Renal cortical epithelial cell (primary cell): ENCODE data around the gene FGF10. TPM values are rescaled to one million over a fixed set of nuclear protein-coding genes. Genes with fewer than 3 reads are reported as not detected.

Source experiments
- DNase-seq: peaks from one replicate; pipeline ENCODE4 v3.0.0-alpha.2; 2011; ENCODE audit warnings: low read depth
- total RNA-seq: library from RNA; depleted of rRNA; stranded (reverse); fragments of >200 nt; gene quantifications from 2 replicates; pipeline ENCODE4 v1.2.3, GENCODE V29; 2014

The FGF10 gene
- not detected in 2 replicates for total RNA-seq

DNA sequence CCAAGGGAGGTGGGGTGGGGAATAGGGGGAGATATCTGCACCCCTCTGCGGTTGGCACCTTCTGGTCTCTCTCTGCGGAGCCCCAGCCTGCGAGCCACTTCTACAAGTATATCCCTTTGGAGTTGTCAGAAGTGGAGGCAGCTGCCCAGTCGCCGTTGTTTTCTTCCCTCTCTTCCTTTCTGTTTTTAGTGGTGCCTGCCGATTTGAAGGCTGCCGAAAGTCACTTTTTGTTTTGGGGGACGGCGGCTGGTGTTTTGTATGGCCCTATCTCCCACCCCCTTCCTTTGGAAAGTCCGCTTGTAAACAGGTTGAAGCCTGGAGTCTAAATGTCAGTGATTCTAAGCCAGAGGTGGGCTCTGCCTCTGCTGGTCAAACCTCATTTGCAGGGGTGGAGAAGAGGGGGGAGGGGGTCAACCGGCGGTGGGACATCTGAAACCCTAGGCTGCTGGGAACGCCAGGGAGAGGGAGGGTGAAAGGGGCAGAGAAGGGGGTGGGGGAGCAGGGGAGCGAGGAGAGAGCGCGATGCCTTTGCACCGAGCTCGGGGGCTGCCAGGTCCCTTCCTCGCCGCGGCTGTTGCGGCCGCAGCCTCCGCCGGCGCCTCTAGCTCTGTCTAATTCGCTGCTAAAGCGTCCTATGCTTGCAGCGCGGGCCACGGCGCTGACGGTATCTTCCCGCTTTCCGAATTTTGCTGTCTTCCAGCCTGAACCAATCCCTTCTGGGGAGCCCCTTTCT, at the start of gene FGF10:
TSS of gene FGF10 (minus strand) at position 331 of the 733 bp plus-strand sequence. CDS start 738 bp downstream, outside the sequence.
- DNase-seq: no peak

DNA sequence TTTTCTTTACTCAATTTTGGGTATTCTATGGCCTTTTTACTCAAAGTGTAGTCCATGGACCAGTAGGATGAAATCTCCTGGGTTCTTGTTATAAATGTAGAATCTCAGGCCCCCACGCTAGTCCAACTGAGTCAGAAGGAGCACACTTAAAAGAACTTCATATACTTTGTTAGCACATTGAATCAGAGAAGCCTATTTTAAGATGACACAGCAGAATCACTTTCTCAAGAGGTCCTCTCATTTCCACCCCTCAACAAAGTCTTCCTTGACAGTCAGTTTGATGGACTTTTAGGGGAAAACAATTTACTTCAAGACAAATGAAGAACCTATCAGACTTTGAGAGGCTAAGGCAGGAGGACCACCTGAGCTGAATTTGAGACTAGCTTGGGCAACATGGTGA, 37.7 kb upstream of the FGF10 start:
- no peak for DNase-seq

DNA sequence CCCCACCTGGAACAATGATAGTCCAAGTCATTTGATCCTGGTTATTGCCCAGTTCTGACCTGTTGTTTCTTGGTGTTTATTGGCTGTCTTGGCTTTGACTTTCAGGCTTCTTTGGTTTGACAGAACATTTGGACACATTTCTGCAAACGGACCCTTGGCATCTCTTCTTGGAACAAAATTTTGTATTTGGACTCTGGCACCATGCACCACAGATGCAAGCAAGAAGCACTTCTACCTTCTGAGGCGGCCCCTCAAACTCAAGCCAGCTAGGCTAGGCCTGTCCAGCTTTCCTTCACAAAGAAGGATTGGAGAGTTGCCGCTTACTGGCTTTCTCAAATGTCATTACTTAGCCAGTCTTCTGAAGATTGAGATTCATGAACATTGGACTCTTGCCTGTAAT, 23.1 kb upstream of the FGF10 start:
- no peak for DNase-seq

DNA sequence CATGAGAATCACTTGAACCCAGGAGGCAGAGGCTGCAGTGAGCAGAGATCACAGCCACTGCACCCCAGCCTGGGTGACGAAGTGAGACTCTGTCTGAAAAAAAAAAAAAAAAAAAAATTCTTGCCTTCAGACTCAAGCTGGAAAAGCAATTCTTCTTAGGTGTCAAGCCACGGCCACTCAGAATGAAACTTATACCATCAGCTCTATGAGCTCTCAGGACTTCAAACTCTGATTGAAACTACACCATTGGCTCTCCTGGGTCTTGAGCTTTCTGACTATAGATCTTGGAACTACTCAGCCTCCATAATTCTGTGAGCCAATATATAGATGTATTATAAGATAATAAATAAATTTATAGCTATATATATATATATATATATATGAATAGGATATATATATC, 12.9 kb upstream of the FGF10 start:
- DNase-seq: no peak

DNA sequence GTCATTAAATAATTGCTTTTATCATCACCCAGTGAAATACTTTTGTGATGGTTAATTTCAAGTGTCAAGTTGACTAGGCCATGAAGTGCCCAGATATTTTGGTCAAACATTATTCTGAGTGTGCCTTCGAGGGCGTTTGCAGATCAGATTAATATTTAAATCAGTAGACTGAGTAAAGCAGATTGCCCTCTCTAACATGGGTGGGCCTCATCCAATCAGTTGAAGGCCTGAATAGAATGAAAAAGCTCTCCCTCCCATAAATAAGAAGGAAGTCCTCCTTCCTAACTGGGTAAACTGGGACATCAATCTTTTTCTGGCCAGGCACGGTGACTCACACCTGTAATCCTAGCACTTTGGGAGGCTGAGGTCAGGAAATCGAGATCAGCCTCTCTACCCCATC, 12.4 kb upstream of the FGF10 start:
- DNase-seq: no peak

DNA sequence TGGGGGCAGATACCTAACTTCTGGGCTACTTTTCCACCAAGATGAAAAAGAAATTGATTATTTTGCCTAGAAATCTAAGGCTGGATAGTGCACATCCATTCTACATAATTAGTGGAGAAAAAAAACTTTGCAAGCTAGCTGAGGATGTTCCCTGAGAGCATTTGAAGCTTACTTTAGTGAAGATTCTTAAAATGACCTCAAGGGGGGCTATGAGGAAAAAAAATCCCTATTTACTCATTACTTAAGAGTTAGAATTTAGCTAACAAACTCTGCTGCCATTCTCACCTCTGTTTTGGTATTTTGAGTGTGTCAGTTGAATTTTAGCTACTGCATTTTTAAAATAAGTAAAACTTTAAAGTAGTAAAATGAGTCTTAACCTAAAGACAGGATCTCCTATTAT, 9.2 kb upstream of the FGF10 start:
- DNase-seq: no peak

DNA sequence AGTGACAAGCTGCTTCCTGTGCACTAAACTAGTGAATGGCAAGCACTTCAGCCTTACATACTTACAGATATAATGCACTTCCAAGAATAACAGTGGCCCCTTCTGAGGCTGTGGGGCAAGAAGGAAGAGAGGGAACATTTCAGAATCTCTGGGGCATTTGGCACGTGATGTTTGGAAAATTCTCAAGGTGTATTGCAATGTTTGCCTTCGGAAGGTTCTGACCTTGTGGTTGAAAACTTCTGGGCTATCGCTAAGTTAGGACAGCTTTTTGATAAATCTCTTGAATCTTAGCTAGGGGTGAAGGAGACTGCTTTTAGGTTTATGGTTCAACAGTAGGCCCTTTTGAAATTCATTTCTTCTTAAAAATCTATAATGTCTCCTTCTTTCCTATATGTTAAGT, 7.1 kb upstream of the FGF10 start:
- no peak for DNase-seq

DNA sequence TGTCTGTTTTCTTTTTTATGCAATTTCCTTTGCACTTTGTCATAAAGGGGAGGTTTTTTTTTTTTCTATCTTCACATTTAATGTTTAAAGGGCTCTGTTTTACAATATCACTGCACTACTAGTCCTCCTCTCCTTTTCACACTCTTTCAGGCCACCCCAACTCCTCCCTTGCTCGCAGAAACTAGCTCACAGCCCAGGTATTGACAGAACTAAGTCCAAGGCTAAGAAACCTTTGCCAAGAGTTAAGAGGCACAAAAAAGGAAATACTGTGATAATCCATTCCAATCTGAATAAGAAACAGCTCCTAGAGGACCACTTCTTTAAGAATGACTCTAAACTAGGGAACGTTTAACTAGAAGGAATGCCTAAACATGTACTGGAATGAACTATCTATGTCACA, 1.1 kb upstream of the FGF10 start:
- DNase-seq: no peak

DNA sequence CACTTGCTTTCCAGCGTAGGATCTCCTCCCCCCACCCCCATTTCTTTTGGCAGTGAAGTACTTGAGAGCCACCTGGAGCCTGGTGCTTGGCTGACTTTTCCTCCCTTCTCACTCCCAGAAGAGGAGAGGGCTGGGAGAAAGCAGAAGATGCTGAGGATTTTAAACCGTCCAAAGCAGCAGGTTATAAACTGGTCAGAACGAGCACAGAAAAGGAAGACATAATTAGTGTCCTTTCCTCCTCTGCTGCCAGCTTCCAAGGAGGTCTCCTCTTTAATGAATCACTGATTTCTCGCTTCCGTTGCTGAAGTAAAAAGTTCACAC, 563 bp upstream of the FGF10 start:
- no peak for DNase-seq

DNA sequence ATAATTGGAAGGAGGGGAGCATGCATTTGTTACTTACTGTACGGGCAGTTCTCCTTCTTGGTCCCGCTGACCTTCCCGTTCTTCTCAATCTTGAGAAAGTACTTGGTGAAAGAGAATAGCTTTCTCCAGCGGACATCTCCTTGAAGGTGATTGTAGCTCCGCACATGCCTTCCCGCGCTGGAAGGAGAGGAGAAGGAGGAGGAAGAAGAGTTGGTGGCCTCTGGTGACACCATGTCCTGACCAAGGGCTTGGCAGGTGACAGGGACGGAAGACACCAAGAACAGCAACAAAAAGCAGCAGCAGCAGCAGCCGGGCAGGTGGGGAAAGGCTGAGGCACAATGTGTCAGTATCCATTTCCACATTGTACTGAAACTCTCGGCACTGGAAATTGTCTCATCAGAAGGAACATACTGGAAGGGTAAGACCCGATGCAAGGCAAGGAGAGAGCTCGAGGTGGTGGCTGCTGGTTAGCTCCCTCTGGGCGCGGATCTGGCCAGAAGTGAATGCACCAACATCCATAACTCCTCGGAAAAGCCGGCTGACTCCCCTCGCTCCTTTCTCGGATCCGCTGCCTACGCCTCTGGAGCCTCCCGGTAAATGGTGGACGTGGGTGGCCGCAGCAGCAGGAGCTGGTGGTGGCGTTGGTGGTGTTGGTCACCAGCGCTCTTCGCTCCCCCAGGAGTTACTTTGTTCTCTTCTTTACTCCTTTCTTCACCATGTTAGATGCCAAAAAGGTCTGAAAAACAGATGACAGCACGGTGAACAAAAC, 715 bp downstream of the FGF10 start:
- DNase-seq: no peak

DNA sequence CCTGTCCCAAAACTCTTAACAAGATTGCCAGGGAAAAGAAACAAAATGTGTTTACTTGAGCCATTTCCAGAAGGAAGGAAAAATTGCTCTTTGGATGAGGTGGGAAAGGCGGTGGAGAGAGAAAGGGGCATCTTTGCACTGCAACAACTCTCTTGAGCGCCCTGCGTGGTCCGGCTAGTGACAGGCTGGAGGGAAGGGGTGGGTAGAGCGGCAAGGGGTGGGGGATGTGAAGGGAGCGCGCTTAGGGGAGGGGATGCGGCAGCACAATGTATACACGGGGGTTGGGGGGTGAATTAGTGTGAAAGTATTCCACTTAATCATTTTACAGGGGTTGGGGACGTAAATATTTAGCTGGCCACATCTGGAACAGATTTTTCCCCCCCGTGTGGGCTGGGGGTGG, 1.3 kb downstream of the FGF10 start:
- no peak for DNase-seq

DNA sequence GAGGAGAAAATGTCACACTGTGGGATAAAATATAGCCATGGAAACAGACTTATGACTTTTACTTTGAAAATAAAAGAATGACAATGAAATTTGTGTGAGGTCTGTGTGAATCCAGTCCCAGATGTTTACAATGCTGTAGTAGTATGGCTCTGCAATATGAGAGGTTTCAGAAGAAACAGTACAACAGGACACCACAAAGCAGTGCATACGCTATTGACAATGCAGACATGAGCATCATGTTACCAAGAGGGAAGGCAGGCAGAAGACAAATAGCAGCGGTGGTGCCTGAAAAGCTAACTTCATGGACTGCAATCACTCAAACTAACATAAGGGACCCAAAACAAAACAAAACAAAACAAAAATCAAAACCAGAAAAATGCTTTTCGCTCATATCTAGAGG, 1.8 kb downstream of the FGF10 start:
- DNase-seq: no peak

DNA sequence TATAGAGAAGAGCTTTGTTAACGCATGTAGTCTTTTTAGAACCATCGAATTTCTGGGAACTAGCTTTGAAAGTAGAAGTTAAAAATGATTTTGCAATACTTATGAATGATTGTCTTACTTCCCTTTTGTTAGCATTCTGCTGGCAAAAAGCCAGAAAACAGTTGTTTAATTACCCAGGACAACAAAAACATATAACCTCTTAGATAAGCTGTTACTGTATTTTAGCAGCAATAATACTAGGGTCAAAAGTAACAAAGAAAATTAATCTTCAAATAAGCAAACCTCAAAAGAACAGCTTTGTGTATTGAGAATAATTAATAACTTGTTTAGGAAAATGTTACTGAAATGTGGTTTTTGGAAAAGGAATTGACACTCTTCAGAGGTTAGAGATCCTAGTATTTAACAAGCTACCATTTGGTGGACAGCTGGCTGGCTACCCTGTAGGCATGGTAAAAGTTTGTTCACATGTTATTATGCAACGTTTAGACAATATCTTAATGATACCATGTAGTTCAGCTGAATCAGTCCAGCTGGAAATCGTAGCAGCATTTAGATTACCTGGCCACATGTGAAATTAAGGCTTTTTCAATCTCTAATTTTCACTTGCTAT, 3.8 kb downstream of the FGF10 start:
- no peak for DNase-seq

DNA sequence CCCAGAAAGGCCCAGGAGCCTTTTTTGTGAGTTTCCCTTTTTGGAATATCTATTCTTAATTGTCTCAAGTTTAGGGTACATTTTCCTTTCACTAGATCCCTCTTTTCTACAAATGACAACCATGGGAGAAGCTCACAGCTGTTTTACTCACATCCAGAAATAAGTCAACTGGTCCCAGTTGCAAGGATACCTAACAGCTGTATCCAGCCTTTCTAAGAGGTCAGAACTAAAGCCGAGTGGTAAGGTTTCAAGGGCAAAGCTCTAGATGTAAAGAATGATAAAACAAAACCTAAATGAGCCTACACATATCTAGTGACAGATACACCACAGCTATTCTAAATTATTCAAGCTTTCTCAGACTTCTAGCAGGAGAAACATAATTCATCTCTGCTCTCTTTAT, 4.4 kb downstream of the FGF10 start:
- DNase-seq: no peak

DNA sequence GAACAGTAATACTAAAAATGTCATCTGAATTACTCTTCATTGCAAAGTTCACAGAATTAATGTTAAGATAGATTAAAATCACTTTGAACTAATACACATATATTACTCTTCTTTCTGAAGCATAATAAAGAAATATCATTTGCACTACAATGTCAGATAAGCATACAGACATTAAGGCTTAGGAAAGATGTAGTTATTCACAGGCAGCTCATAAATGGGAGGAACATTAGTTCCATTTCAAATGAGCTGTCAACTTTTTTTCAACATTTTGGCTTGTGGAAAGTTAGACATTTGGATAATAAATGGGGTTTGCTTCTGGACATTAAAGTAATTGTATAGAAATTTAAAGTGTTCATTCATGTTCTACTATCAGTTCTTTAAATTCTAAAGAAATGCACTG, 6.3 kb downstream of the FGF10 start:
- DNase-seq: no peak

DNA sequence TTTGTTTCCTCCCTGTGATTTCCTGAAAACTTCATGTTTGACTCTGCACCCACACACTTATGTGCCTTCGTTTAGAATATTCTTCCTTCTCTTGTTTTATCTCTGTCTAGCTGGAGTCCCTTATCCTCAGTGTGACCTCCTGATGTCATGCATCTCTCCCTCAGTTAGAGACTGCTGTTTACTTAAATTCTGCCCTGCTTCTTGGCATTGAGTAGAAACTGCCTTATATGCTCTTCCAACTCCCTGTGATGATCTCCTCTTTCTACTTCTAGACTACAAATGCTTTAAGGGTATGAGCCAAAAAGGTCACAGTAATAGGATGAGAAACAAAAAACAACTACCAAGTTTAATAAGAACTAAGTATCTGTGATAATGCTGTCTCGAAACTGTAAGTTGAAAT, 12.2 kb downstream of the FGF10 start:
- no peak for DNase-seq

DNA sequence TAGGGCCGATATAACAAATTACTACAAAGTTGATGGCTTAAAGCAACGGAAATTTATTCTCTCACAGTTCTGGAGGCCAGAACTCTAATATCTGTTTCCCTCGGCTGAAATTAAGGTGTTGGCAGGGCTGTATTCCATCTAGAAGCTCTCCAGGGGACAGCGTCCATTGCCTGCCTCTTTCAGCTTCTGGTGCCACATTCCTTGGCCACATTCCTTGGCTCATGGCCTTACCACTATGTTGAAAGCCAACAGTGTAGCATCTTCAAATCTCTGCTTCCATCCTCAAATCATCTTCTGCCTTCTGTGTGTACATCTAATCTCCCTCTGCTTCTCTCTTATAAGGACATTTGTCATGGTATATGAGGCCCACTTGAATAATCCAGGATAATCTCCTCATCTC, 17.2 kb downstream of the FGF10 start:
- DNase-seq: no peak

DNA sequence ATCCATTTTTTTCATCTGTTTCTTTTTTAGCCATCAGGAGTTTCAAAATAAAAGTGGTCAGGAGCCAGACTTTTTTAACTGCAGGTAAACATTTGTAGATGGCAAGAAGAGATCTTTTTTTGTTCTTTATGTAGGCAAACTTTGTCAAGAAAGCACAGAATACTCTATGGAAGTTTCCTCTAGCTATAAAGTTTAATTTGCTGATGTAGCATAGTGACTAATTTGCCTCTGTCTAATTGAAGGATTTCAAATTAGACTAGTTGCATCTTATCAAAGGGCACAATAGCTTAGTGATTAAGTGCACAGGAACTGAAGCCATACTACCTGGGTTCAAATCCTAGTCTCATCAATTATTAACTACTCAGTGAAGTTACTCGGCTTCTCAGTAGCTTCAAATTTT, 22.0 kb downstream of the FGF10 start:
- DNase-seq: no peak

DNA sequence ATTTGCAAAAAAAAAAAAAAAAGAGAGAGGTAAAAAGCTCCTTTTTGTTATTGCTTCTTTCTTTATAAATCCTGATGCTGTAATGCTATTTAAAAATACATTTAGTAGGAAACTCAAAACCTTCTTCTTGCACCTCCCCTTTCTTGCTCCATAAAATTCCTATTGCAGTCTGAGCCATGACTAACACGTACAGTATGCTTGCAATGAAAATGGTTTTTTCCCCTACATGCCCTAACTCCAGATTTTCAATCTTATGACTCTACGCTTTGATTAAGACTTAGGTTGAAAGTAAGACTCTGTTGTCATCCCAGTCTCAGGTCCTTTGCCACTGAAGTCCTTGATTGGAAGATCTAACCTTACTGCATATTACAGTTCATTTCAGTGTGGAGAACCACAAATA, 23.9 kb downstream of the FGF10 start:
- DNase-seq: peak; percentile 19

DNA sequence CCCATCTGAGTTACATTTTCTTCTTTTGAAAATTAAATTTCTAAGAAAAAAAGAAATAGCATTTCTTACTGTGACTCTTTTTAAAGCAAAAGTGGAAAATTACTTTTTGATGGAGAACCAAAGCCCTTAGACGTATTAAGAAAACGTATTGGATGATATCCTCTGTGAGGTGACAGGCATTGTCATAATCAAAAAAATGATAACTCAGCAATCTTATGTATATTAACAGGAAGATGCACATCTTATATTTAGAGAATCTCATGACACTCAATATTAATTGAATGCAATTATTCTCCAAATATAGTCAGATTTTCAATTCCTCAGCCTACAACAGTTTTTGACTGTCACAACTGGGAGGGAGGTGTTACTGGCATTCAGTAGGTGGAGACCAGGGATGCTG, 25.1 kb downstream of the FGF10 start:
- no peak for DNase-seq

DNA sequence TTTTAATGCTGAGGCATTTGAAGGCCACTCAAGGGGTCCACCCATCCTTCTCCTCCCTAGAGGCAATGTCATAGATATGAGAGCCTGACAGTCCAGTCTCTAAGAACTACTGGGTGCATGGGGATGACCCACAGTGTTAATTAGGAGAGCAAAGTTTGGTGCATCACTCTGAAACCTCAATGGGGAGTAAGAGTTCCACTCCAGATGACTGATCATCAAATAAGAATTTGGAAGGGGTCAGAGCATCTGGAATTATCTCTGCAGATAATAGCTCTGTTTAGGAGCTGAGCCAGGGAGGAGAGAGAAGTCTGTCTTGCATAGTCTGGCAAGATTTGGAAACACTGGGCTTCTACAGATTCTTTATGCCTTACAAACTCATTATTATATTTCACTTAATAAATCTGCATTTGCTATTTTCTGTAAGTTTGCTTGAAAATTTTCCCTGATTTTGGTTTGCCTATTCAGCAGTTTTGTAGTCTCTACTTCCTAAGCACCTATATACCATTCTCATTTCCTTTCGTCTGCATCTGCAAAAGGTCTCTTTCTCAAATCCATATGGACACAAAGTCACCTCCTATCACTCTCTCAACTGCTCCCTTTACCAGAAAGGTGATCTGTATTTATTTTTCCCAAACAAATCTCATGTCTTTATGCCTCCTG, 27.7 kb downstream of the FGF10 start:
- no peak for DNase-seq

DNA sequence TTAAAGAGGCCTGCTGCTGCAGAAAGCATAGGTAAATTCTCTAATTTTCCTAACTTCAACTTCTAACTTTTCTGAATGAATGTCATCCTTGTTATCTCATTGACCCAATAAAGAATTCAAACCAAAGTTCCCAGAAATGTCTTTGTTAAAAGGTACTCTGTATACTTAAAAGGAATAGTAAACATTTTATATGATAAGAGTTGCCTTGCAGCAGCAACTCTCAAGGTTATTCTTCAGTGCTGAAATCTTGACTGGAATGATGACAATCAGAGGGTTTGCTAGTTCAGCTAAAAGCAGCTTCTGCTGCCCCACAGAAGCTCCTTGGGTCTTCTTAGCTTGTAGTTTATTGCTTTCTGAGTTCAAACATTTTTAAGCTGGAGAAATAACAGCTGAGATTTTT, 28.3 kb downstream of the FGF10 start:
- no peak for DNase-seq

DNA sequence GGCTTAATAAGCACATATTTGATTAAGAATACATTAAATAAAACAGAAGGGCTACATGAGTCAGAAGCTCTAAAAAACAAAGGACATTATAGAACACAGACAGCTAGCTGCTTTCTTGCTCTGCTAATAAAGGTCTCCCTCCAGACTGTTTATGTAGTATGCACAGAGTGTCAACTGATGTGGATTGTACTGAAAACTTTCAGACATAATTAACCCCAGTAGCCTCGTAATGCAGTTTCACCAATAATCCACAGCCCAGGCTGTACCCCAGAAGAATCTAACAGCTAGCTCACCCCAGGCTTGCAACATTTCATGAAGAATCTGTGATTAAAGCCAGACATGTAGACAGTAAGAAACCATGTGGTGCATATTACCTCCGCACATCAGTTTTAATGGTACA, 30.8 kb downstream of the FGF10 start:
- DNase-seq: no peak
